ENCODE measurements around the gene LGR4. TPM values are rescaled to one million over a fixed set of nuclear protein-coding genes. Genes with fewer than 3 reads are reported as not detected.

Gene LGR4
- total and polyA plus RNA-seq, 2 of the 4 experiments (the other 2 are of a cell fraction): 2.9 to 6.8 TPM

DNA sequence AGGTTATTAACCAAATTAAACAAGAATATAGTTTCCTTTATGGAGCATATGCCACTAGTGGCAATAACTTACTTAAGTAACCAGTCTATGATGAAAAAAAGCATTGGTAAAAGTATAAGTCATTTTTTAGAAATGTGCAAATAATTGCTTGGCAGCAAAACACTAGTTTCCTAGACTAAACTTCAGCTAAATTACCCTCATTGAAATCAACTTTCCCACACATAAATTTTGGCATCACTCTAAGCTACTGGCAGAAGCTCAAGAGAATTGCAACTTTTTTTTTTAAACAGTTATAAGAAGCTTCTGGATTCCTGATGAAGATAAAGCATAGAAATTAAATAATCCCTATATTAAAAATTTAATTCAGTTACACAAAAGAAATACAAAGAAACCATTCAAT is 122.1 kb downstream of the LGR4 start:
- no peak overlapping the region for H3K18ac ChIP-seq (ENCODE audit: low read depth, low read length)
- ChIA-PET CTCF (interaction anchor here (0.5 kb wide), 1 partner anchor 13 kb away, joined by 3 read pairs; the partner anchor contains the start of gene CCDC34), POLR2A (ENCODE audit: unreplicated experiment) (no interaction called here)
- H4K20me1 ChIP-seq (ENCODE audit: insufficient read depth, low read length): no peaks in the 10 kb centered on the region
- H2BK120ac ChIP-seq (ENCODE audit: low read depth, low read length): no peak overlapping the region
- H3K4ac ChIP-seq (ENCODE audit: low read depth, low read length): no peak overlapping the region
- DNase-seq (no peak), ATAC-seq (ENCODE audit: low read depth) (no peak)
- no peaks in the 10 kb centered on the region for H3K27me3 ChIP-seq (ENCODE audit: control insufficient read depth, insufficient read depth, low read length)
- H2BK15ac ChIP-seq (ENCODE audit: low read depth, low read length): no peak overlapping the region
- BruUV-seq (replicated peaks): no TSS peak
- in situ Hi-C loops (cut with MboI; ENCODE audit: low sequenced_read_pairs): no loop called here
- H2BK20ac ChIP-seq (ENCODE audit: low read depth, low read length): no peak overlapping the region
- no peak overlapping the region for H4K91ac ChIP-seq (ENCODE audit: insufficient read depth, low read depth, low read length)
- no peak overlapping the region for H3K4me2 ChIP-seq (ENCODE audit: low read depth, low read length)
- no peak overlapping the region for H3K23ac ChIP-seq (ENCODE audit: low read depth, low read length)
- no peaks in the 10 kb centered on the region for H3K9me3 ChIP-seq (ENCODE audit: control insufficient read depth, insufficient read depth, low read length)
- H3K4me1 ChIP-seq (ENCODE audit: control insufficient read depth, insufficient read depth, low read length): peaks cover 3% of the 10 kb centered on the region; the same call in 1 of the 2 replicates
- H3K9me1 ChIP-seq (ENCODE audit: insufficient read depth, low read length): peaks cover 3% of the 10 kb centered on the region; the same call in 1 of the 2 replicates
- no peak overlapping the region for H3K4me3 ChIP-seq (ENCODE audit: insufficient read depth, low read depth, low read length)
- no peak overlapping the region for H2AK5ac ChIP-seq (ENCODE audit: low read depth, low read length)
- dilution Hi-C loops (cut with HindIII; ENCODE audit: low sequenced_read_pairs, unreplicated experiment): no loop called here
- no peak overlapping the region for H3K56ac ChIP-seq (ENCODE audit: extremely low read depth, insufficient read depth, low read length)
- TF ChIP-seq RAD21 (IDR thresholded peaks at IDR 0.05; ENCODE audit: low read length): no peak
- no peak for TF ChIP-seq SMC3 (IDR thresholded peaks at IDR 0.05; ENCODE audit: low read depth, low read length)
- no peak for TF ChIP-seq RFX5 (IDR thresholded peaks at IDR 0.05; ENCODE audit: low read depth, low read length)
- no peak for TF ChIP-seq RCOR1 (IDR thresholded peaks at IDR 0.05; ENCODE audit: insufficient replicate concordance, low read length)
- TF ChIP-seq FOS (IDR thresholded peaks at IDR 0.05; ENCODE audit: low read depth, low read length): no peak
- no peak for TF ChIP-seq CTCF (conservative IDR thresholded peaks at IDR 0.05; ENCODE audit: low read depth, low read length)
- no peak for TF ChIP-seq MAFK (IDR thresholded peaks at IDR 0.05; ENCODE audit: low read depth, low read length)
- no peak for TF ChIP-seq CEBPB (IDR thresholded peaks at IDR 0.05; ENCODE audit: low read depth, low read length)
- no peak for TF ChIP-seq MXI1 (IDR thresholded peaks at IDR 0.05; ENCODE audit: borderline replicate concordance, low read depth, low read length)
- TF ChIP-seq CHD1 (IDR thresholded peaks at IDR 0.05; ENCODE audit: low read depth, low read length): no peak
- no peak for TF ChIP-seq BHLHE40 (IDR thresholded peaks at IDR 0.05; ENCODE audit: low read depth, low read length)
- no peak for TF ChIP-seq MAZ (IDR thresholded peaks at IDR 0.05; ENCODE audit: borderline replicate concordance, low read depth, low read length)
- TF ChIP-seq, protein P1, sequence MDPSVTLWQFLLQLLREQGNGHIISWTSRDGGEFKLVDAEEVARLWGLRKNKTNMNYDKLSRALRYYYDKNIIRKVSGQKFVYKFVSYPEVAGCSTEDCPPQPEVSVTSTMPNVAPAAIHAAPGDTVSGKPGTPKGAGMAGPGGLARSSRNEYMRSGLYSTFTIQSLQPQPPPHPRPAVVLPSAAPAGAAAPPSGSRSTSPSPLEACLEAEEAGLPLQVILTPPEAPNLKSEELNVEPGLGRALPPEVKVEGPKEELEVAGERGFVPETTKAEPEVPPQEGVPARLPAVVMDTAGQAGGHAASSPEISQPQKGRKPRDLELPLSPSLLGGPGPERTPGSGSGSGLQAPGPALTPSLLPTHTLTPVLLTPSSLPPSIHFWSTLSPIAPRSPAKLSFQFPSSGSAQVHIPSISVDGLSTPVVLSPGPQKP (IDR thresholded peaks at IDR 0.05; ENCODE audit: borderline replicate concordance, low read depth, low read length): no peak
- no peak for TF ChIP-seq POLR2A (IDR thresholded peaks at IDR 0.05; ENCODE audit: low read depth, low read length)
- TF ChIP-seq USF2 (IDR thresholded peaks at IDR 0.05; ENCODE audit: low read depth, low read length): no peak
- H4K5ac ChIP-seq (ENCODE audit: low read depth, low read length): no peak overlapping the region
- no peak overlapping the region for H3K27ac ChIP-seq (ENCODE audit: insufficient read depth, low read length)
- H4K8ac ChIP-seq (ENCODE audit: low read depth in 2 of 2, low read length in 2 of 2): no peak overlapping the region
- H3K14ac ChIP-seq (replicated peaks; ENCODE audit: low read depth, low read length): no peak overlapping the region
- peaks cover 2% of the 10 kb centered on the region; the same call in 1 of the 2 replicates for H3K36me3 ChIP-seq (ENCODE audit: control insufficient read depth, insufficient read depth, low read length)
- H2BK5ac ChIP-seq (ENCODE audit: low read depth, low read length, poor library complexity, severe bottlenecking): no peak overlapping the region
- no peak overlapping the region for H2AFZ ChIP-seq (replicated peaks; ENCODE audit: low read length, poor library complexity)
- no peak overlapping the region for H2AK9ac ChIP-seq (replicated peaks; ENCODE audit: low read depth, low read length, poor library complexity)
- no peaks in the 10 kb centered on the region; a peak in 2 of 4 replicates for H3K79me1 ChIP-seq (ENCODE audit: low read depth in 1 of 2, low read length in 2 of 2)
- intact Hi-C loops (cut with micrococcal nuclease): no loop called here
- H3K9ac ChIP-seq (ENCODE audit: low read depth, low read length): no peak overlapping the region

Data from IMR-90 (cell line).